Mesothelial cell of epicardium (in vitro differentiated cells): ENCODE results near the gene FAF2. TPM values are rescaled to one million over a fixed set of nuclear protein-coding genes. Genes with fewer than 3 reads are reported as not detected.

Experiments used
- DNase-seq, 2 experiments: peaks; one replicate each; pipeline ENCODE4 v3.0.0; 2021; ENCODE audit warnings: low spot score in 2 of 2; ENCODE audit not compliant: unreplicated experiment in 2 of 2
- H3K27ac Mint-ChIP-seq: 2 replicates; pipeline ENCODE4 v1.8.0; 2021; ENCODE audit warnings: mixed read lengths
- H3K27me3 Mint-ChIP-seq: 2 replicates; pipeline ENCODE4 v1.8.0; 2021; ENCODE audit warnings: low read depth, mixed read lengths
- H3K36me3 Mint-ChIP-seq: 2 replicates; pipeline ENCODE4 v1.8.0; 2021; ENCODE audit warnings: mixed read lengths
- H3K4me1 Mint-ChIP-seq: 2 replicates; pipeline ENCODE4 v1.8.0; 2021; ENCODE audit warnings: mixed read lengths
- H3K4me3 Mint-ChIP-seq: 2 replicates; pipeline ENCODE4 v1.8.0; 2021; ENCODE audit warnings: mild to moderate bottlenecking, moderate library complexity, mixed read lengths
- H3K9me3 Mint-ChIP-seq: 2 replicates; pipeline ENCODE4 v1.8.0; 2021; ENCODE audit warnings: mixed read lengths
- CTCF ChIP-seq: fragments of 200-600 bp; sonication (generic); IDR thresholded peaks from one replicate; pipeline ENCODE4 v1.5.0; 2021; ENCODE audit warnings: antibody characterized with exemption; ENCODE audit not compliant: unreplicated experiment
- total RNA-seq: library from RNA; stranded (reverse); gene quantifications from 3 replicates; pipeline ENCODE4 v1.2.1, GENCODE V29; 2021

FAF2 gene
- total RNA-seq, 1 donor from 2014 or later, result 52.7 TPM

GRCh38 chr5:176533894-176534611 is 85.9 kb downstream of the FAF2 start:
- Mint-ChIP-seq H3K27ac (peak overlapping the region; percentile 100), H3K9me3 (no peaks in the 10 kb centered on the region)

GRCh38 chr5:176534640-176535039 is 86.5 kb downstream of the FAF2 start:
- peak overlapping the region; percentile 100 for H3K27ac Mint-ChIP-seq
- TF ChIP-seq CTCF, result no peak
- peaks cover 6% of the 10 kb centered on the region for H3K36me3 Mint-ChIP-seq
- no peaks in the 10 kb centered on the region for H3K27me3 Mint-ChIP-seq
- no peak for DNase-seq
- H3K4me3 Mint-ChIP-seq, result peak overlapping the region; percentile 98
- no peaks in the 10 kb centered on the region for H3K9me3 Mint-ChIP-seq
- peaks cover 36% of the 10 kb centered on the region for H3K4me1 Mint-ChIP-seq

More at GRCh38 chr5:176533894-176534611, 85.9 kb downstream of the FAF2 start:
- TF ChIP-seq CTCF, result no peak
- peaks cover 36% of the 10 kb centered on the region for H3K4me1 Mint-ChIP-seq
- H3K27me3 Mint-ChIP-seq, result no peaks in the 10 kb centered on the region
- peaks cover 6% of the 10 kb centered on the region for H3K36me3 Mint-ChIP-seq
- peak overlapping the region; percentile 98 for H3K4me3 Mint-ChIP-seq
- no peak for DNase-seq

- H3K36me3 Mint-ChIP-seq, result peaks cover 6% of the 10 kb centered on the region
- no peak for TF ChIP-seq CTCF
- no peak for DNase-seq
- H3K4me3 Mint-ChIP-seq, result peak overlapping the region; percentile 98
- H3K4me1 Mint-ChIP-seq, result peaks cover 36% of the 10 kb centered on the region
- peak overlapping the region; percentile 100 for H3K27ac Mint-ChIP-seq
- H3K27me3 Mint-ChIP-seq, result no peaks in the 10 kb centered on the region
- no peaks in the 10 kb centered on the region for H3K9me3 Mint-ChIP-seq
These were observed 87.0 kb downstream of the FAF2 start for GRCh38 chr5:176535101-176535663.

GRCh38 chr5:176535664-176536131 is 87.5 kb downstream of the FAF2 start:
- Mint-ChIP-seq H3K36me3 (peaks cover 6% of the 10 kb centered on the region), H3K27me3 (no peaks in the 10 kb centered on the region), H3K4me3 (peak overlapping the region; percentile 98), H3K27ac (peak overlapping the region; percentile 100), H3K9me3 (no peaks in the 10 kb centered on the region), H3K4me1 (peaks cover 40% of the 10 kb centered on the region)
- no peak for DNase-seq
- no peak for TF ChIP-seq CTCF

- TF ChIP-seq CTCF, result no peak
- H3K27ac Mint-ChIP-seq, result peak overlapping the region; percentile 100
- H3K4me3 Mint-ChIP-seq, result peak overlapping the region; percentile 98
- peaks cover 4% of the 10 kb centered on the region for H3K36me3 Mint-ChIP-seq
- no peaks in the 10 kb centered on the region for H3K27me3 Mint-ChIP-seq
- H3K9me3 Mint-ChIP-seq, result no peaks in the 10 kb centered on the region
- peak; percentile 61 to 75 for DNase-seq
- peaks cover 43% of the 10 kb centered on the region for H3K4me1 Mint-ChIP-seq
These were observed 88.1 kb downstream of the FAF2 start for GRCh38 chr5:176536132-176536901.
